Kidney glomerular epithelial cell (primary cell): Measurements from ENCODE around the gene TCF4.

ENCODE experiments used
- DNase-seq: peaks from one replicate; lab custom pipeline; 2025; lab: John Stamatoyannopoulos, UW

The TCF4 gene

DNA sequence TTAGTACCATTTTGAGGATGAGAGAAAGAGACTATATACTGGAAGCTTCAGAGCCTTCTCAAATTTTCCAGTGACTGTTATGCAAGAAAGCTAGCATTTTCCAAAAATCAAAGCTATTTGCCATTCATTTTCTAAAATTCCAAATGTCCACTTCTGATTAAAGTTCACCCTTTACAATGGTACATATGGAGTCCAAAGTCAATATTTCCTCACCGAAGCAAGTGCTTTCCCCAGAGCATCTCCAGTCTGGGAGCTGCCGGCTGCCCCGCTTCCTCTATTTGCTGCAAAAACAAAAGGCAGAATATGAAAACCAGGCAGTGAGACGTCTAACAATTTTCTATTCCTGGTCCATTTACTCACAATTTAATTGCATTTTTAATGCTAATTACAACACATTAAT lies 326.7 kb downstream of the TCF4 start:
- no peak for DNase-seq

DNA sequence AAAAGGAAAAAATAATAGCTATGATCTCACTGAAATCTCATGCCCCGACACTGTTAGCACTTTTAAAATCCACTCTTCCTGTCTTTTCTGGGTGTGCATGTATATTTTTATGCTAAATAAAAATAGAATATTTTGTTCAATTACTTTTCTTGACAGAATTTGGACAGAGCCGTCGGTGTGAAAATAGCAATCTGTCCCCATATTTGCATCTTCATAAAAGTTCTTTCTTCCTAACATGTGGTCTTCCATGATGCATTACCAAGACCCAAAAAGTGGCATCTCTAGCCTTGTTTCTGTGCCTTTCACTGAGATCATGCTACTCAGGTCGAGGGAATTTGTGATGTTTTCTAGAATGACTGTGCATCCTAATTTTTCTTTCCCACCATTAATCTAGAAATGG lies 329.9 kb downstream of the TCF4 start:
- no peak for DNase-seq

GRCh38 chr18:55256929-55257289 lies 331.1 kb downstream of the TCF4 start:
- DNase-seq, result no peak

GRCh38 chr18:55256226-55256928 lies 331.6 kb downstream of the TCF4 start:
- DNase-seq, result peak; percentile 82

DNA sequence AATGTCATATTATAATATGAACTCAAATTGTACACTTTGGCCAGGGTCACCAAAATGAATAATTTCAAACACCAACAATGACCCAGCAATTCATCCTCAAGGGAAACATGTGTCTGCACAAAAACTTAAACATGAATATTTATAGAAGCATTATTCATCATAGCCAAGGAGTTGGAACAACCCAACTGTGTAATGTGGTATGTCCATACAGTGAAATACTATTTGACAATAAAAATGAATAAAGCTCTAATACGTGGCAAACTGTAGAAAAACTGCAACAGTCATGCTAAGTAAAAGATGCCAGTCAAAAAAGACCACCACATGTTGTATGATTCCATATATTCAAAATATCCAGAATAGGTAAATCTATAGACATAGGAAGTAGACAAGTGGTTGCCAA lies 334.2 kb downstream of the TCF4 start:
- no peak for DNase-seq

DNA sequence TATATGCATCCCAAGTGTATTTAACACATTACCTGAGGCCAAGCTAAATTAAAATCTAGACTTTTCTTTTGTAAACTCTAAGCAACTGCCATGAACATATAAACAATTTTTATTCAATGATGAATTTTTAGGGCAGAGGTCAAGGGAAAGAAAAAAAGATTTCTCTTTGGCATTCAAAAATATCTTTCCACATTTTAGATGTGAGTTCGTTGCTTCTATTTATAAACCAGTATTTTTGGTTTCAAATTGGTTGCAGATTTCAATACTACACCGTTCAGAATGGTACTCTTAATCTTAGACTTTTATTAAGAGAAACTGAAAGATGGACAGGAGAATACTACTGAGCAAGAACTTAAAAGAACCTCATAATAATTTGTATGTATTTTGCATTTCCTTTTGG lies 335.1 kb downstream of the TCF4 start:
- no peak for DNase-seq

GRCh38 chr18:55252053-55252675 lies 335.8 kb downstream of the TCF4 start:
- no peak for DNase-seq

DNA sequence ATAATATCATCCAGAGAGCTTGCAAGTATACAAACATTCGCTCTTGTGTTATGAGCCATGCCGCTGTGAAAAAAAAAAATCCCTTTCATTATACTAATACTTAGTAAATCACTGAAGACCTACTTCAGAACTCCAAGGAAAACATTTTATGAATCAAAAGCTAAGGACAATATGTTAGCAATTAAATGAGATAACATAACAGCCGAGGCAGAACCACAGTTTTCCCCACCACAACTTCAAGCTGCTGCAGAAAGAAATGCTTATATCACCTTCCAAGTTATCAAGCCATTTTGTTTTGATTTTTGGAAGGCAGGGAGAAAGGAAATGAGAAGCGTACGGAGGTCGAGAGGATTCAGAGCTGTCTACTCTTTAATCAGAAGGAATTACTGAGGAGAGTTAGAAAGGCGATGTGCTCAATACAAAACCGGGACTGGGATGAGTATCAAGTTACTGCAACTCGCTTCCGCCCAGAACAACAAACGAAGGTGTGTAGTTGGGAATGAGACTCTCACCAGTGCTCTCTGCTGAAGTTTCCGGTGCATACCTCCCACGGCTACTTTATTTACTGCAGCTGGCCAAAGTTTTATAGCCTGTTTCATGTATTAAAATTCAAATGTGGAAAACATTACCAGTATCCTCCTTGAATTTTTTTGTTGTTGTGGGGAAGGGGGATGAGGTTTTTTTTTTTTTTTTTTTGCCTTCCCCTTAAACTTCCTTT lies 336.6 kb downstream of the TCF4 start:
- DNase-seq, result no peak

- DNase-seq, result no peak
Measured at GRCh38 chr18:55250768-55251173, 337.2 kb downstream of the TCF4 start.

GRCh38 chr18:55249550-55249949 lies 338.4 kb downstream of the TCF4 start:
- no peak for DNase-seq

- DNase-seq, result no peak
Measured at GRCh38 chr18:55248495-55248894, 339.5 kb downstream of the TCF4 start.

- DNase-seq, result no peak
Measured at GRCh38 chr18:55247032-55247431, 341.0 kb downstream of the TCF4 start.

GRCh38 chr18:55246278-55246677 lies 341.7 kb downstream of the TCF4 start:
- DNase-seq, result no peak

- DNase-seq, result no peak
Measured at GRCh38 chr18:55245211-55245614, 342.8 kb downstream of the TCF4 start.

DNA sequence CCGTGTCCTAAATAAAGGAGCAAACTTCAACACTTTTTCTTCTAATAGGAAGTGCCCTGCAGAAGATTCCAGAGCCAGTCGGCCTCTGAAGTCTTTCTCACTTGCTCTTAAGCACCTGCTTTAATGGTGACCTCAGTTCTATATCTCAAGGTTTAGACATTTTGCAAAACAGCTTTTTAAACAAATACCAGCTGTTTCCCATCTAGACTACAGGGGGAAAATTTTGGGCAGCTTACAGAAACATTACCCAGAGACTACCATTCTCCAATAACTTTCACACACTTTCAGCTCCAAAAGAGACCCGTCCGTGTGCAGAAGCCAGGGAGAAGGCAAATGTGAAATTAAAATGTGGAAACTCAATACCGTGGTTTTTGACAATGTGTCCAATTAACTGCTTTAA lies 343.4 kb downstream of the TCF4 start:
- no peak for DNase-seq

DNA sequence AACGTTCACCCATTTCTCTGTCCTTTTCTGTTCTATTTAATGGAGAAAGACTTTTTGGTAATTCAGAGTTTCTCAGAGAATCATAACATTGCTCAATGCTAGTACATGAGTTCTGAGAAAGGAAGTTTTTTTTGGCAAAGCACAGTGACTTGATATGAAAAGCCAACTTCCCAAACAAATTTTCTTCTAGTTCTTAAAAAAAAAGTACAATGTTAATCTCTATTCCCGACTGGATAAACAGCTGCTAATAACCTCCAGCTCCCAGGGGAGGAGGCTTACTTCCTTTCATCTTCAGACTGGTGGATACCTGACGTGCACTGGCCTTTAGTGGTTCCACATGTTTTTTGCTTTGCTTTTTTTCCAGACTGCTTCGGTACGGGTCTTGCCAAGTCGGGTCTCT lies 344.1 kb downstream of the TCF4 start:
- DNase-seq, result no peak

DNA sequence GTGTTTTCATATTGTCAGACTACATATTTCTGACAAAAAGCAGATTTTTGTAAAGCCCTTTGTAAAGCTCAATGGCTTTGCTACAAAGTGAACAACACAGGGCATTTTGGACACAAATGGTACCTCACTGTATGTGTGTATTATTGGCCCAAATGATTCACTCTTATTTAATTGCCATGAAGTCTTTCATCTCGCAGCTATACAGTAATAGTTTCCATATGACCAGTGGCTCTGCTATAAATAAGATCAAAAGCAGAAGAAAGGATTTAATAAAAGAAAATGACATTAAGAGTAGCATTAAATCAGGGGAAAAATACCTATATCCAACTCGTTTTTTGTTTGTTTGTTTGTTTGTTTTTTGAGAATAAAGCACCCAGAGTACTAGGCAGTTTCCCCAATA lies 344.7 kb downstream of the TCF4 start:
- DNase-seq, result no peak

- DNase-seq, result no peak
Measured at GRCh38 chr18:55240978-55241377, 347.0 kb downstream of the TCF4 start.

GRCh38 chr18:55239740-55240139 lies 348.3 kb downstream of the TCF4 start:
- no peak for DNase-seq

- DNase-seq, result no peak
Measured at GRCh38 chr18:55237660-55238059, 350.3 kb downstream of the TCF4 start.

- no peak for DNase-seq
Measured at GRCh38 chr18:55236150-55236931, 351.7 kb downstream of the TCF4 start.

DNA sequence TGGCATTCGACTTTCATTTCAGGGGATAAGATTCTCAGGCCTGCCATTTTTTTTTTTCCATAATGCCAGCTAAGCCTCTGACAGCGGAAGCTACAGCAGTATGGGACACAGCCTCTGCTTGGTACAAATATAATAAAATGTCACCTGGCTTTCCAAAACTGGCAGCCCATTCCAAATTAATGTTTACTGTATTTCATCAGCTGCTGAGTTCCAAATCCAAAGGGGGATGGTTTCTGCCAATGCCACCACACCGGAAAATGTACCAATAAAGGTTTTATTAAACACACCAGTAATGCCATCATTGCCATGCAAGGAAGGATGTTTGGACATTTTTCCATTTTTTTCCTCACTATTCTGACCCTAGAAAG lies 352.9 kb downstream of the TCF4 start:
- DNase-seq, result no peak
